NCI-H2081 (cell line): ENCODE data around the gene TCF3.
"Not testable (repeated sequence)": the region's sequence is repeated elsewhere in the genome, so short reads cannot be mapped to it uniquely, and the experiment has no call there.

Source experiments
- DNase-seq, 2 experiments: peaks; one replicate each; lab custom pipeline; 2025; lab: John Stamatoyannopoulos, UW

TCF3 gene

GRCh38 chr19:1650650-1651567 is 1.5 kb downstream of the TCF3 start:
- no peak for DNase-seq

GRCh38 chr19:1649706-1650649 is 2.4 kb downstream of the TCF3 start:
- DNase-seq = no peak

- no peak for DNase-seq
Measured at GRCh38 chr19:1648920-1649541, 3.4 kb downstream of the TCF3 start.

- DNase-seq = no peak
Measured at GRCh38 chr19:1648459-1648849, 4.0 kb downstream of the TCF3 start.

GRCh38 chr19:1647501-1648458 is 4.6 kb downstream of the TCF3 start:
- no peak for DNase-seq

GRCh38 chr19:1646659-1647453 is 5.6 kb downstream of the TCF3 start:
- no peak for DNase-seq

- no peak for DNase-seq
Measured at GRCh38 chr19:1646149-1646548, 6.3 kb downstream of the TCF3 start.

- no peak for DNase-seq
Measured at GRCh38 chr19:1645299-1645698, 7.1 kb downstream of the TCF3 start.

- DNase-seq = no peak
Measured at GRCh38 chr19:1644070-1644469, 8.3 kb downstream of the TCF3 start.

- not testable (repeated sequence) for DNase-seq
Measured at GRCh38 chr19:1640893-1641448, 11.4 kb downstream of the TCF3 start.

GRCh38 chr19:1636325-1637236 is 15.8 kb downstream of the TCF3 start:
- no peak for DNase-seq

- DNase-seq = no peak
Measured at GRCh38 chr19:1634938-1635243, 17.5 kb downstream of the TCF3 start.

GRCh38 chr19:1634242-1634937 is 18.0 kb downstream of the TCF3 start:
- no peak for DNase-seq

GRCh38 chr19:1633269-1633826 is 19.1 kb downstream of the TCF3 start:
- DNase-seq = no peak

- no peak for DNase-seq
Measured at GRCh38 chr19:1632462-1633268, 19.8 kb downstream of the TCF3 start.

- no peak for DNase-seq
Measured at GRCh38 chr19:1631557-1632100, 20.8 kb downstream of the TCF3 start.

GRCh38 chr19:1630811-1631210 is 21.6 kb downstream of the TCF3 start:
- DNase-seq = no peak
